Myocyte (in vitro differentiated cells): ENCODE results near the gene OTOGL. TPM values are rescaled to one million over a fixed set of nuclear protein-coding genes. Genes with fewer than 3 reads are reported as not detected.

Experiments
- total RNA-seq: library from RNA; depleted of rRNA; stranded (reverse); fragments of >200 nt; gene quantifications from 2 replicates; pipeline ENCODE4 v1.2.3, GENCODE V29; 2014

Gene OTOGL
- total RNA-seq, 1 donor from 2014 or later: 0.29 TPM

Other genes starting within 250 kb of the OTOGL start
- gene PPP1R12A, start 164.4 kb upstream of the OTOGL start, total RNA-seq: 67.1 and 100 TPM in 2 replicates